ENCODE data around the gene PLEKHG4B. TPM values are rescaled to one million over a fixed set of nuclear protein-coding genes. Genes with fewer than 3 reads are reported as not detected.
A peak's percentile ranks its signal among the peaks of the same experiment; 100 is the strongest.

Gene PLEKHG4B
- total RNA-seq, 1 experiment from 2014 or later: 44.3 TPM

GRCh38 chr5:154826-155225 lies 62.9 kb downstream of the PLEKHG4B start:
- no peak overlapping the region for H2BK5ac ChIP-seq (ENCODE audit: insufficient read length, low read length)
- Mint-ChIP-seq H3K9me3 (no peaks in the 10 kb centered on the region), H3K4me3 (no peak overlapping the region), H3K36me3 (ENCODE audit: insufficient read depth in 1 of 3, low read depth in 3 of 3) (peaks cover 27 to 86% (median 81%) of the 10 kb centered on the region in 3 experiments; a peak in 6 of 7 replicates), H3K27me3 (ENCODE audit: low read depth) (no peaks in the 10 kb centered on the region; the same call in 1 of the 2 replicates), H3K4me1 (peaks cover 11 to 19% of the 10 kb centered on the region in 2 experiments), H3K27ac (peak overlapping the region in 2 of 3 experiments; percentile 28 to 81; a peak in 2 of 7 replicates)
- H3K23ac ChIP-seq (ENCODE audit: insufficient read length, low read depth, low read length): no peak overlapping the region
- no peak overlapping the region for H3K56ac ChIP-seq (ENCODE audit: insufficient read length, low read depth, low read length)
- no peak overlapping the region for H3K4ac ChIP-seq (ENCODE audit: low read depth, low read length)
- H3K9ac ChIP-seq (ENCODE audit: extremely low read depth, insufficient read length, low read length): no peak overlapping the region
- no peaks in the 10 kb centered on the region for H3K79me1 ChIP-seq (ENCODE audit: insufficient read depth, low read depth, low read length, poor library complexity, severe bottlenecking)
- H2AK5ac ChIP-seq (ENCODE audit: insufficient read length, low read length): no peak overlapping the region
- WGBS (ENCODE audit: extremely low coverage, insufficient read length, low lambda C conversion rate): no CpG with 5 or more reads among the region's 18 CpGs
- H2BK12ac ChIP-seq (ENCODE audit: insufficient read length, low read depth, low read length): no peak overlapping the region
- H2BK20ac ChIP-seq (ENCODE audit: low read depth, low read length, poor library complexity, severe bottlenecking): no peak overlapping the region
- no peaks in the 10 kb centered on the region for H3K27me3 ChIP-seq (ENCODE audit: insufficient read depth, low read length)
- H4K8ac ChIP-seq (replicated peaks; ENCODE audit: insufficient read length, low read depth, low read length): no peak overlapping the region
- no peak overlapping the region for H3T11ph ChIP-seq (ENCODE audit: low read length)
- no peak for TF ChIP-seq CTCF (conservative IDR thresholded peaks at IDR 0.05)
- H3K79me2 ChIP-seq (ENCODE audit: insufficient read depth, low read length): no peaks in the 10 kb centered on the region
- H3K27ac ChIP-seq (ENCODE audit: insufficient read length, low read depth, low read length): no peak overlapping the region
- H3K14ac ChIP-seq (ENCODE audit: insufficient read depth, low read length): no peak overlapping the region
- no peaks in the 10 kb centered on the region for H3K9me3 ChIP-seq (ENCODE audit: control insufficient read depth, low read depth, low read length)
- H3K4me1 ChIP-seq (ENCODE audit: insufficient read depth, low read length): no peaks in the 10 kb centered on the region
- H2BK120ac ChIP-seq (ENCODE audit: low read depth, low read length, poor library complexity, severe bottlenecking): no peak overlapping the region
- H3K18ac ChIP-seq (ENCODE audit: insufficient read length, low read depth, low read length): no peak overlapping the region
- H4K91ac ChIP-seq (ENCODE audit: insufficient read length, low read depth, low read length): no peak overlapping the region
- no peak overlapping the region for H4K5ac ChIP-seq (ENCODE audit: insufficient read length, low read depth, low read length)
- no peaks in the 10 kb centered on the region for H4K20me1 ChIP-seq (ENCODE audit: control insufficient read depth, insufficient read depth, insufficient read length)
- no peak overlapping the region for H2BK15ac ChIP-seq (ENCODE audit: low read depth, low read length)
- DNase-seq: no peak
- H3K4me2 ChIP-seq (ENCODE audit: insufficient read depth, insufficient read length, low read length): no peak overlapping the region
- no peaks in the 10 kb centered on the region for H3K23me2 ChIP-seq (ENCODE audit: insufficient read length, low read depth, low read length, poor library complexity, severe bottlenecking)
- no peak overlapping the region for H2AFZ ChIP-seq (ENCODE audit: low read length)

Measured in H9 (cell line).